ENCODE results near the gene PITX3.

DNA sequence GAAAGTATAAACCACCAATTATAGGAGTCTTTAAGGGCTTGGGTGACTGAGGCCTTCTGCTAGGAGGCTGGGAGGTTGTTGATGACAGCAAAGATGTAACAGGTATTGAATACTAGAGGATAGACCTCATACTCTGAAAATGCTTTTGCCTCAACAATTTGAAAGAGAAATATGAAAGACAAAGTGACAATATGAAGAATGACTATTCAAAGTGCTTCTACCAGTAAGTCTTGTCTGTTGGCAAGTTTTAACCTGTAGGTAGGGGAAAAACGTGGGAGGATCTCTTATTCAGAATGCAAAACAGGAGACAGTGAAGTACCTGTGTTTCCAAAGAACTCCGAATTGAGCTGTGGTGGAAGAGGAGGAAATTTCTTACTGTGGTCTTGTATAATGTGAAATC lies 42.2 kb upstream of the PITX3 start:
- TF ChIP-seq POLR2A (IDR thresholded peaks at IDR 0.05; ENCODE audit: low read depth, low read length) (no peak), POLR2AphosphoS5 (IDR thresholded peaks at IDR 0.05; ENCODE audit: low read depth, low read length) (no peak), TAF1 (IDR thresholded peaks at IDR 0.05; ENCODE audit: borderline replicate concordance, low read depth, low read length) (no peak)
